GM19239 (cell line): ENCODE results near the gene MIGA1.
"Not testable (repeated sequence)": the region's sequence is repeated elsewhere in the genome, so short reads cannot be mapped to it uniquely, and the experiment has no call there.

Experiments
- DNase-seq: peaks from one replicate; pipeline ENCODE4 v3.0.0; 2011; ENCODE audit warnings: low spot score; ENCODE audit not compliant: insufficient read length
- FAIRE-seq: peaks from 2 replicates; lab custom pipeline; 2011; peaks lifted over from hg19 to GRCh38; lab: Jason Lieb, UNC

MIGA1 gene

DNA sequence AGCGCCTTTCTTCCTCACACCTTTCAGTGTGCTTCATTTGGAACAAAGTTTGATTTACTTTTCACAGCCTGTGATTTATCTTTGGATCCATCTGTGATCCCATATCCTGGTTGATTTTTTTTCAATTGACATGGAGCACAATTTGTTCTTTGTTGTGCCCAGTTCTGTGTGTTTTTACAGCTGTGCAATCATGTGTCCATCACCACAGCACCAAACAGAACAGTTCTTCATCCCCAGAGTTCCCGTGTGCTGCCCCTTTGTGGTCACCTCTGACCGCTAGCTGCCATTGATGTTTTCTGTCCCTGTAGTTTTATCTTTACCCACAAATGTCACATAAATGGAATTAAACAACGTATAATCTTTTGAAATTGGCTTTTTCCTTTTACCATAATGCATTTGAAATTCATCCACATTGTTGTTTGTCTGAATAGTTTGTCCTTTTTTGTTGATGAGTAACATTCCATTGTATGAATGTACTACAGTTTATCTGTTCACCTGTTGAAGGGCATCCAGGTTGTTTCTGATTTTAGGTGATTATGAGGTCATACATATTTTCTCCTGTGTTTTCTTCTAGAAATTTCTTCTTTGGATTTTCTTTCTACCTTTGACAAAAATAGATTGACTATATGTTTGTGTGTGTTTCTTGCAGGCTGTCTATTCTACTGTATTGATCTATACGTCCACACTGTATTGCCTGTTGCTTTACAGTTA, 17.4 kb downstream of the MIGA1 start:
- FAIRE-seq (peak; percentile 35), DNase-seq (no peak)

DNA sequence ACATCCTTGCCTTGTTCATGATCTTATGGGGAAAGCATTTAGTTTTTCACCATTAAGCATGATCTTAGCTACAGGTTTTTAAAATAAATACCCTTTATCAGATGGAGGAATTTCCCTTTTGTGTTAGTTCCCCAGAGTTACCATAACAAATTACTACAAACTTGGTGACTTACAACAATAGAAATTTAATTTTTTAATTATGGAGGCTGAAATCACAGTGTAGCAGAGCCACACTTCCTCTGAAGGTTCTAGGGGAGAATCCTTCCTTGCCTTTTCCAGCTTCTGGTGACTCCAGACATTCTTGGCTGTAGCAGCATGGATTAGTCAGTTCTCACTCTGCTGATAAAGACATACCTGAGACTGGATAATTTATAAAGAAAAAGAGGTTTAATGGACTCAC, 18.5 kb downstream of the MIGA1 start:
- DNase-seq (no peak), FAIRE-seq (no peak)

DNA sequence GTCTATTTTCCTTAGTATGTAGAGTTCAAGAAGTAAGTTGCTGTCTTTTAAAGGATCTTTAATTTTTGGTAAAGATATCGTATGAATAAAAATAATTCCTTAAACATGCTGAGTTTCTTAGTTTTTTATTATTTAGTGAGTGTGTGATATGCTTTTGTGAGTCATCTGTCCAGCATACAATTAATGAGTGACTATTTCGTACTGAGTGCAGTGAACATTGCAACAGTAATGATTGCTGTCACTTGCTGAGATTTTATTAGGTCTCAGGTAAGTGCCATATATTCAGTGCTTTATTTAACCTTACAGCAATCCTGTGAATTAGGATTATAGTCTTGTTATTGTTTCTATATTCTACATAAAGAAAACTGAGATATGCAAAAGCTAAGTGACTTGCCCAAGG, 22.6 kb downstream of the MIGA1 start:
- DNase-seq (no peak), FAIRE-seq (no peak)

DNA sequence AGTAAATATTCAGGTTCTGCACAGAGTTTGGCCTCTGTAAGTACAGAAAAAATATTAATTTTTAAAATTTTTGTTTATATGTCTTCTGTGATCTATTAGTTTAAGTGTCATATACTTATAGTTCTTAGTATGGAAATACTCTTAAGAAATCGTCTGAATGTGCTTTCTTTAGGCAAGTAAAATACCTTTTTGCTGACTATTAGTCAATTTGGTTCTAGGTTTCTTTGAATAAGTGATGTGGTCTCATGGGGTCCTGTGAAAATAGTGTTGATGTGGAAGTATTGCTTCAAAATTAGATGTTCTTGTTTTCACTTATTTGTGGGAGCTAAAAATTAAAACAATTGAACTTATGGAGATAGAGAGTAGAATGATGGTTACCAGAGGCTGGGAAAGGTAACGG, 23.9 kb downstream of the MIGA1 start:
- DNase-seq (no peak), FAIRE-seq (no peak)

DNA sequence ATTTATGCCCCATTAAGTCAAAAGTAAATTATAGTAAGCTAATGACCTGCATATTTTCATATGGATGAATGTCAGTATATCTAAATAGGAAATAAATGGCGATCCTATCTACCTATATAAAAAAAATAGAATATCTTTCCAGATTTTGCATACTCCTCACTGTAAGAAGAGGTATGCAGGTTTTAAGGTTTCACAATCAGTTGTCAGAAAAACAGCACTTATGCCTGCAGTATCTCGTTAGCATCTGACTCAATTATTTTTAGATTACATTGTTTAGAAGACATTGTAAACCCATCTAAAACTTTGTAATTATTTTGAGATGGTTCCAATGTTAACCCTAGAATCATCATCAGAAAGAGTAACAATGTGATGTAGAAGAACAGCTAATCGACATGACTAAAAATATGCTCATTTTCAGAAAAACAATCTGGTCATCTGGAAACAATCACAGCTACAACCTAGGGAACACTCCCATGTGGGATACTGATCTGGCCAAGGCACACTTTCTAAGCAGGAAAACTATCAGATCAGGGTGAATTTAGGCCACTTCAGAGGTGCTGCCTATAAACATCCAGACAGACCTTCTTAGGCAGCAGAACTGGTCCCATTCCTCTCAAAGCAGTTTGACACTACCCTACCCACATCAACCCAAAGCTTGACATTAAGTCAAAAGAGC, 30.5 kb downstream of the MIGA1 start:
- DNase-seq, FAIRE-seq: not testable (repeated sequence)

DNA sequence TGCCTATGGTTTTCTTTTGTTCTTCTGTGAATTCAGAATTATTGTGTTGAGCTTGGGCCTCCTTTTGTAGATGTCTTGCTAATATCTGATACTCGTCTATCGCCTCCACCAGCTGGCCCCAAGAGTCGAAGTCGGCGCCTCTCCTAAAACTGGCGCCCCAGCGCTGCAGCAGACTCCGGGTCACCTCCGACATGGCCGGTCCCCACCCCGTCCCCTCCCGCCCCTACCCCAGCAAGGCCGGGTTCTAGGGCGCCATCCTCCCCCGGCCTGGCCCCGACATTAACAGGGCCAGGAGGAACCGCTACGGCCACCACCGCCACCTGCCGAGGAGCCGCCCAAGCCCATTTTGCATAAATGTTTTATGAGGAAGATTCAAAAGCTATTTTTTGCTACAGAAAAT, 32.1 kb downstream of the MIGA1 start:
- not testable (repeated sequence) for FAIRE-seq, DNase-seq

DNA sequence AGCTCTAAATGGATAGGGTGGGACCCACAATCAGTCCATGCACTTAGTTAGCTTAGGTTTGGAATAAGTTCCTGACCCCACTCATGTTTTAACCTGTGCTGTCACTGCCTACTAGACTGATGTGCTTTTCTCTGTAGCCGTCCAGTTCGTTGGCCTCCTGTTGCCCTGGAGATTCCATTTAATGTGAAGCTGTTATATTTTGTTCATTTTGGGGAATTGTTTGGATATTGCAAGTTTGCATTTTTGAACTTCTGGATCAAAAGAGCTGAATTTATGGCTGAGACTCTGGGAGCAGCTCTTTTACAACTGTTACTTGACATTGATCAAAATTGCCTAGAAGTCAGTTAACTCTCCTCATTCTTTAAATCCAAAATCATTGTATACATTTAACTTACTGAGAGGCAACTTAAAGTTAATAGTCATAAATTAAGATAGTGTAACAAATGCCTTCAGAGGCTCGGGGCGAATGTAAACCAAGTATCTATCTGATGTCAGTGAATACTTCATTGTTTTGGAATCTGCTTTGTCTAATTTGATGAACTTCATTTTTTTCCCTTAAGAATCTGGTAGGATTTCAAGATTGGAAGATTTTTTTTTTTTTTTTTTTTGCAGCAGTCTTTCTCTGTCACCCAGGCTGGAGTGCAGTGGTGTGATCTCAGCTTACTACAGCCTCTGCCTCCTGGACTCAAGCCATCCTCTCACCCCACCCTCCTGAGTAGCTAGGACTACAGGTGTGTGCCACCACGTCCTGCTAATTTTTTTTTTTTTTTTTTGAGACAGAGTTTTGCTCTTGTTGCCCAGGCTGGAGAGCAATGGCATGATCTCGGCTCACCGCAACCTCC, 38.1 kb downstream of the MIGA1 start:
- FAIRE-seq (no peak), DNase-seq (no peak)

DNA sequence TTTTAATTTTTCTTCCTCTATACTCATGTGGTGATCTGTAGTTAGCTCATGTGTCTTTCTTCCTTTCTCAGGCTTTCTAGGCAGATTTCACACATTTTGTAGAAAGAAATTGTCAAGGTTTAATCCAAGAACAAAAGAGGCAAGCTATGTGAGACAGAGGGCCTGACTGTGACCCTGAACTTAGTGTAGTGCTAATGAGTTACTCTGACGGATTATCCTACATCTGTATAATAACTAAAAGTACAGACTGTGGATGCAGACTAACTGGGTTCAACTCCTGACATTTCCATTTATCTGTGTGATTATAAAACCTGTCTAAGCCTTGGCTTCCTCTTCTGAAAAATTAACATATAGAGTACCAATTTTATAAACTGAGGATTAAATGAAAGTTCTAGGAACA, 40.7 kb downstream of the MIGA1 start:
- FAIRE-seq (no peak), DNase-seq (no peak)

DNA sequence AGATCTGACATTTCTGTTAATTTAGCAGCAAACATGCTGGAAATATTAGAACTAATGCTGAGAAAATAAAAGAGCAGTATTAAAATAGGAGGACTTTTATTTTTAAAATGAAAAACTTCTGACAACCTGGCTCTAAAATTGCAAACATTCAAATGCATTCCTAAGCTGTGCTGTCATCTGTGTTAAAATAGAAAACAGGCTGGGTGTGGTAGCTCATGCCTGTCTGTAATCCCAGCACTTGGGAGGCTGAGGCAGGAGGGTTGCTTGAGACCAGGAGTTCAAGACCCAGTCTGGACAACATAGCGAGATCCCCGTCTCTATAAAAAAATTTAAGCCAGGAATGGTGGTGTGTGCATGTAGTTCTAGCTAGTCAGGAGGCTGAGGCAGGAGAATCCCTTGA, 44.6 kb downstream of the MIGA1 start:
- FAIRE-seq = no peak
- DNase-seq = no peak

DNA sequence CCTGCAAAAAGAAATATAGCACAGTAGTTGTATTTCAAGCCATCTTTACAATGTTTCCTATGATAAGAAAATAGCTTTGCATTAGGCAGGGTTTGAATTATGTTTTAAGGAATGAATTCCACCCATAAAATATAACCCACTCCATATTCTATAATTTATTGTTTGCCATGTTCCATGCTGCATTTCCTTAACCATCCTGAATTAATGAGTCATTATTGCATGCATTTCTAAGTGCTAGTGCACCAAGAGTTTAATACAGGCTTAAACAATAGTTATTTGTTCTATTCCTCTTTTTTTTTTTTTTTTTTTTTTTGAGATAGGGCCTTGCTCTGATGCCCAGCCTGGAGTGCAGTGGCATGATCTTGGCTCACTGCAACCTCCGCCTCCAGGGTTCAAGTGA, 45.2 kb downstream of the MIGA1 start:
- no peak for FAIRE-seq
- DNase-seq = no peak

DNA sequence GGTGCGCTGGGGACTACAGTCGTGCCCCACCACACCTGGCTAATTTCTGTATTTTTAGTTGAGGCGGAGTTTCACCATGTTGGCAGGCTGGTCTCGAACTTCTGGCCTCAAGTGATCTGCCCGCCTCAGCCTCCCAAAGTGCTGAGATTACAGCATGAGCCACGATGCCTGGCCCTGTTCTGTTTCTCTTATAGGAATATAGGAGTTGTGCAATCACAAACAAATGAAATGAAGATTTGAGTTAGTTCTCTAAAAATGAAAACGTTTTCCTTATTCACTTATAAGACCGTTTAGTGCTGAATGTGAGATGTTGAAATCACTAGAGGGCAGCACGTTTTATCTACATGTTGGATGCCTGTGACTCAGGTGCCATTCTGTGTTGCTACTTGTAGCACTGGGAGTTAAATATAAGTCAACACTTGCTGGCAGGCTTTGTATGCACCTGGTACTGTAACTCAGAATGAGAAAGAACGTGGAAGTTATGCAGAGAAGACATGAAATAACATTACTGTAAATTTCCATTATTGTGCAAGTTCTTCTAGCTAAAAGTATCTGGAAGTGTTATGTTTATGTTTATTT, 45.8 kb downstream of the MIGA1 start:
- DNase-seq (no peak), FAIRE-seq (peak; percentile 82)

DNA sequence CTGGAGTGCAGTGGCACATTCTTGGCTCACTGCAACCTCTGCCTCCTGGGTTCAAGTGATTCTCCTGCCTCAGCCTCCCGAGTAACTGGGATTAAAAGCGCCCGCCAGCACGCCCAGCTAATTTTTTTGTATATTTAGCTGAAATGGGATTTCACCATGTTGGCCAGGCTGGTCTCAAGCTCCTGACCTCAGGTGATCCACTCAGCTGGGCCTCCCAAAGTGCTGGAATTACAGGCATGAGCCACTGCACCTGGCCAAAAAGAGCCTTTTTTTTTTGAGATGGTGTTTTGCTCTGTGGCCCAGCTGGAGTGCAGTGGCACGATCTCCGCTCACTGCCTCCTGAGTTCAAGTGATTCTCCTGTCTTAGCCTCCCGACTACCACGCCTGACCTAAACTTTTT, 47.4 kb downstream of the MIGA1 start:
- DNase-seq, FAIRE-seq: not testable (repeated sequence)

DNA sequence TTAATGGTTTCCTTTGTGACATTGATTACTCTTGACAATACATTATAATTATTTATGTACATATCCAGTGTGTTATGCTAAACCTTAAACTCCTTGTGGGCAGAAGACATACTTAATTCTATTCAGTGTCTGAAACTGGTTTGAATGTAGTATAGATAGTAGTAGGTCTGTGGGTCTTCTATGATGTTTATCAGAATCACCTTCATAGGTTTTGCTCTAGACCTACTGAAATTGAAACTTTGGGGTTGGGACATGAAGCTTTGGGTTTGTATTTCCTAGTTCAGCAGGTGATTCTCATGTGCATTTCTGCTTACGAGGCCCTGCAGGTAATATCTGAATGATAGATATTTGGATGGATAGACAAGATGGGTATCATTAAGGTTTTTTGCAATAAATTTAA, 48.6 kb downstream of the MIGA1 start:
- FAIRE-seq (no peak), DNase-seq (no peak)

DNA sequence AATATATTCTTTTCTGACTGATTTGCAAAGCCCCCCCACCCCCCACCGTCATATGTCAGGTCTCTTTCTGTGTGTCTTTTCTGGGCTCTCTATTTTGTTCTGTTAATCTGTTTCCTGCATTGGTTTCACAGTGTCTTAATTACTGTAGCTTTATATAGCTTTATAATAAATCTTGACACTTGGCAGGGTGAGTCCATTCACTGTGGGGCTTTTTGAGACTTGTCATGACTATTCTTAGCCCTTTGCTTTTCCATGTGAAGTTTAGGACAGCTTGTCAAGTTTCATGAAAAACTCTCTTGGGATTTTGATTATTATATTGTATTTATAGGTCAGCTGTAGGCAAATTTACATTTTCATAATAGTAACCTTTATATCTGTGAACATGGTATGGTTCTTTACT, 50.4 kb downstream of the MIGA1 start:
- no peak for DNase-seq
- no peak for FAIRE-seq

DNA sequence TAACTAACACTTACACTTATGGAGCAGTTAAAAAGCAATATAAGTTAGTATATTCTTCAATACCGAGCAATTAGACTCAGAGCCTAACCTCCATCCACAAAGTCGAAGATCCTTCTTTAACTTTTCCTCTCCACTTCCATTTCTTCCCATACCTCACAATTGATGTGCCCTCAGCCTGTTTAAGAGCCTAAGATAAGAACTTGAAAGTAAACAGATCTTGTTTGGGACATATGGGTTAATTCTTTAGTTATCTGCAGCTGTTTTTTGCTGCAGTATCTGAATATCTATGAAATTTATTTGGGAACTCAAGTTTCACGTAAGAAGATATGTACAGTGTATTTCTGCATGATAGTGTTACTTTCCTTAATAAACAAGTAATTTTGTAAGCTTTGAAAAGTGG, 51.5 kb downstream of the MIGA1 start:
- FAIRE-seq (peak; percentile 8), DNase-seq (no peak)

DNA sequence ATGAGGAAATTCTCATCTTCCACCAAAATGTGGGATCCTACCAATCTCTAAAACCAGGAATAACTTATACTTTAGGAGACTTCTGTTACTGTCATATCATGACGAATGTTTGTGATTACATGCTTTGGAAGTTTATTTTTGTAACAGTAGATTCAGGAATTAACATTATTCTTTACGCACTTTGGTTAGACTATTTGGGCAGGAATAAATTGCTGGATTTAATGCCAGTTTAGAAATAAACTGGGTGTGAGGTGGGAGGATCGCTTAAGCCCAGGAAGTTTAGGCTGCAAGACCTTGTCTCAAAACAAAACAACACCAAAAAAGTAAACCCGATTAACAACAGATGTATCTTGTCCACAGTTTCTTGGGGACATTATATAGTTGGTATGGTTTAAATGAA, 52.1 kb downstream of the MIGA1 start:
- FAIRE-seq (no peak), DNase-seq (no peak)

DNA sequence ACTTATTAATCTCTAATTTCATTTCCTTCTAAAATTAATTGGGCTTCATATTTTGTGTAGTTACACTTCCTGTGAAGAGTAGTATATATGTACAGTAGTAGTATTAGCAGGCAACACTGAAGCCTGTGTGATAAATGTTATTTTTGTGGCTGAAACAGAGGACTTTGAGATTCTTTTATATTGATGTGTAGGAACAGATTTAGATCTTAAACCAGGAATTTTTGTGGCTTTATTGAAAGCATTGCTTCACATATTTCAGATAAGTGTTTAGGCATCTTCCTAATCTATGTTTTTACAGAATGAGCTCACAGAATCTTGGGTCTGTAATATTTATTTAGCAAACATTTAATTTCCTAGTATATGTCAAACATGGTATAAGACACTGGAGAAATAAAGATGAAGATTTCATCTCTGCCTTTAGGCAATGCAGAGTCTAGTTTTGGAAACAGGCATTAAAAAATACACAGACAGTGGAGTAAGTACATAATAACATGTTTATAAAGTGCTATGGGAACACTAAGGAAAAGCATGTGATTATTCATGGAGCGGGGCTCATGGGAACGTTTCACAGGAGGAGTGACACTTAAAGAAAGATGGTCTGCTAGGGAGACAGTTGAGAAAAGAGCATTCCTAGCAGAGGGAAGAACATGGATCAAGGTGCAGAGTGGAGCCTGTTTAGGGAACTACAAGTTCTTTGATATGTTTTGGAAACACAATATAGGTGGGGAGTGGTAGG, 52.7 kb downstream of the MIGA1 start:
- no peak for FAIRE-seq
- DNase-seq = no peak

DNA sequence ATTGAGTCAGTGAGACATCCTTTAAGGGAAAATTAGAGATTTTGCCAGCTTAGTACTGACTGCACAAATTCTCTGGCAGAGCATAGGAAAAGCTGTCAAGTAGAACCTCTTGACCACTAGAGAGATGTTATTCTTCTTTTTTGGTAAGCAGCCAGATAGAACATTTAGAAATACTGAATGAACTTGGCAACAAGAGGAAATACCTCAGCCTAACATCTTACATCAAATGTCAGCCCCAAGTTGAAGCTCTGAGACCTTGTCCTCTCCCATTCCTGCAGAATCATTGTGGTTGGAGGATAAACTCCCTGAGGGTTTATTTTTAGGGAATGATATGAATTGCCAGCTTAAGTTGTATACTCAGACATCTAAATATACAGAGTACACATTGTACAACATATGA, 53.5 kb downstream of the MIGA1 start:
- FAIRE-seq = no peak

DNA sequence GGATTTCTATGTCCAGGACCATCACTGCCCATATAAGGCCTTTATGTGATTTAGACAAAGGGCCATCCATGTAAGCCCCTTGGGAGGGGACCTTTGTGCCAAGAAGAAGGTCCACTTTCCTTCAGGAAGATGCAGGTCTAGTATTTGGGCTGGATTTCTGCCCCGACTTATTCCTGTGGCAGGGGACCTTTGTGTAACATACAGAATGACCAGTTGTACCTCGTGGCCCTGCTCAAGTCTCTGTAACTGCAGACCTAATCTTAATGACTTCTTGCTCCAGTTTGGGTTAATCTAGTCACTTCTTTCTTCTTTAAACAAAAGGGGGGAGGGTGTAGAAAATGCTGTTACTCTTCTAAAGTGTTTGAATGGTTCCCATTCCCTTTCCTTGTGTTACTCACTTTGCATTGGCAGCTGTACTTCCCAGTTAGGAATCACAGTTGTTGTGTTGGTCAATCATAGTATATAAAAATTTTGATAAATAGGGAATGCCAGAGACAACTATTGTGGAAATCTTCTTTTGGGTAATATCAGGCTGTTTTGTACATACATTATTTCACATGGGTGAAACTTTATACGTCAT, 54.2 kb downstream of the MIGA1 start:
- DNase-seq (no peak), FAIRE-seq (no peak)

More for the DNA sequence above, 53.5 kb downstream of the MIGA1 start:
- no peak for DNase-seq
